GM19438 (cell line): Measurements from ENCODE around the gene GK.
"Not testable (repeated sequence)": the region's sequence is repeated elsewhere in the genome, so short reads cannot be mapped to it uniquely, and the experiment has no call there.

Source experiments
- ATAC-seq: cut with Tn5 transposase; IDR thresholded peaks from one replicate; pipeline ENCODE4 v1.9.1; 2021; ENCODE audit warnings: low read depth; ENCODE audit not compliant: unreplicated experiment

Gene GK

GRCh38 chrX:30652527-30653414, 452 bp upstream of the GK start:
- ATAC-seq = peak; percentile 90

- not testable (repeated sequence) for ATAC-seq
Measured at GRCh38 chrX:30654386-30654785, 1.2 kb downstream of the GK start.

- ATAC-seq = no peak
Measured at GRCh38 chrX:30654989-30655607, 1.9 kb downstream of the GK start.

- ATAC-seq = no peak
Measured at GRCh38 chrX:30655991-30656390, 2.8 kb downstream of the GK start.

- ATAC-seq = no peak
Measured at GRCh38 chrX:30657196-30658161, 4.3 kb downstream of the GK start.

GRCh38 chrX:30659421-30659820, 6.2 kb downstream of the GK start:
- ATAC-seq = no peak

- no peak for ATAC-seq
Measured at GRCh38 chrX:30661228-30661627, 8.0 kb downstream of the GK start.

- no peak for ATAC-seq
Measured at GRCh38 chrX:30663322-30663721, 10.1 kb downstream of the GK start.

GRCh38 chrX:30665471-30665870, 12.2 kb downstream of the GK start:
- ATAC-seq = no peak

GRCh38 chrX:30666094-30666493, 12.9 kb downstream of the GK start:
- no peak for ATAC-seq

- ATAC-seq = no peak
Measured at GRCh38 chrX:30668581-30668980, 15.4 kb downstream of the GK start.

- ATAC-seq = not testable (repeated sequence)
Measured at GRCh38 chrX:30671189-30671588, 18.0 kb downstream of the GK start.

- no peak for ATAC-seq
Measured at GRCh38 chrX:30673127-30673796, 20.0 kb downstream of the GK start.

- no peak for ATAC-seq
Measured at GRCh38 chrX:30673884-30674598, 20.8 kb downstream of the GK start.

GRCh38 chrX:30674799-30675198, 21.6 kb downstream of the GK start:
- ATAC-seq = no peak

GRCh38 chrX:30679369-30679768, 26.1 kb downstream of the GK start:
- ATAC-seq = no peak

- no peak for ATAC-seq
Measured at GRCh38 chrX:30680618-30681017, 27.4 kb downstream of the GK start.

GRCh38 chrX:30688641-30689040, 35.4 kb downstream of the GK start:
- no peak for ATAC-seq

- no peak for ATAC-seq
Measured at GRCh38 chrX:30689116-30689515, 35.9 kb downstream of the GK start.

GRCh38 chrX:30690330-30690729, 37.1 kb downstream of the GK start:
- no peak for ATAC-seq
